ENCODE data around the gene JRKL.

JRKL gene

DNA sequence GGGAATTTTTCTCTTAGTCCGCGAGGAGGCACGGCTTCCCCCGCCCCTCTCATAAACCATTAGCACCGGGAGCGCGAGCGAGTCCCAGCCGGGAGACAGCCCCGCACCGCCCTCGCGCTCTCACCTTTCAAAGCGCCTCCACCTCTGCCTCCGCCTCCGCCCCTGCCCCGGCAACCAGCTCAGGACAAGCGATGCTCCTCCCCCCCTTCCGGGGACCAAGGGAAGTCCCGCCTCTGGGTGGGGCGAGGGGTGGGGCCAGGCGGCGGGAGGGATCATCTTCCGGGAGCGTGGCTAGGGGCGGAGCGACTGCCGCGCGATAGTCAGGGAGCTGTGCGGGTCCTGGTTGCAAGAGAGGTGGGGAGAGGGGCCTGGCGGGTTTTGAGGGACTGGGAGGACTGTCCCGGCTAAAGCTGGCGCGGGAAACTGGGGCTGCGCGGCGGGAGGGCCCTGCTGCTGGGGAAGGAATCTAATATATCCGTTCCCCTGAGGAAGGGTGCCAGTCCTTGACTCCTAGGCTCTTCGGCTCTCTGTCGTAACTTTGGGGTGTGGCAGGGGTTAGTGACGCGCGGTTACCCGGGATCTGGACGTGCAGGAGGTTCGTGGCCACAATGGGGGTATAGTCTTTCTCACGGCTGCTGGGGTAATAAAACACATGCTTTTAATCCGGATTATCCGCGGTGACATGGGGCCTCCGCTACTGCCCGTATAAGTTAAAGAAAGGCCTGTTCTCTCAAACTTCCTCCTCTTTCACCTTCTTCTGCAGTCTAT lies at the start of gene JRKL, which contains the start of gene CCDC82:
Gene JRKL (plus strand): TSS at position 294 of the 768 bp plus-strand sequence. CDS start 637 bp downstream, outside the sequence.
Gene CCDC82 (minus strand): TSS at position 193 of the 768 bp plus-strand sequence. CDS start 5,165 bp downstream, outside the sequence.
- peak; percentile 100 for DNase-seq

DNA sequence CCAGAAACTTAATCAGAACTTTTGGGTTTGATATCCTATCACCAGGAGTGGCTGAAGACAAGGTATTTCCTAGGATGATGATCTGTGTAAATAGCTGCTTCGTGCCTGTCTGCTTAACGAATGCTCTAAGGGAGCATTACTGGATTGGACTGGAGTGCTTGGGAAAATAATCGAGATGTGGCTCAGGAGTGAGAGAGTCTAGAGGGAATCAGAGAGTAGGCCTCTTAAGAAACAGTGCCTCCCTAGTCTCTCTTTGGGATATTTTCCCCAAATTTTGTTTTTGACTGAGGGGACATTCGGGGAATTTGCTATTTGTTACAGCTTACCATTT lies 49.3 kb upstream of the JRKL start:
- no peak for DNase-seq

DNA sequence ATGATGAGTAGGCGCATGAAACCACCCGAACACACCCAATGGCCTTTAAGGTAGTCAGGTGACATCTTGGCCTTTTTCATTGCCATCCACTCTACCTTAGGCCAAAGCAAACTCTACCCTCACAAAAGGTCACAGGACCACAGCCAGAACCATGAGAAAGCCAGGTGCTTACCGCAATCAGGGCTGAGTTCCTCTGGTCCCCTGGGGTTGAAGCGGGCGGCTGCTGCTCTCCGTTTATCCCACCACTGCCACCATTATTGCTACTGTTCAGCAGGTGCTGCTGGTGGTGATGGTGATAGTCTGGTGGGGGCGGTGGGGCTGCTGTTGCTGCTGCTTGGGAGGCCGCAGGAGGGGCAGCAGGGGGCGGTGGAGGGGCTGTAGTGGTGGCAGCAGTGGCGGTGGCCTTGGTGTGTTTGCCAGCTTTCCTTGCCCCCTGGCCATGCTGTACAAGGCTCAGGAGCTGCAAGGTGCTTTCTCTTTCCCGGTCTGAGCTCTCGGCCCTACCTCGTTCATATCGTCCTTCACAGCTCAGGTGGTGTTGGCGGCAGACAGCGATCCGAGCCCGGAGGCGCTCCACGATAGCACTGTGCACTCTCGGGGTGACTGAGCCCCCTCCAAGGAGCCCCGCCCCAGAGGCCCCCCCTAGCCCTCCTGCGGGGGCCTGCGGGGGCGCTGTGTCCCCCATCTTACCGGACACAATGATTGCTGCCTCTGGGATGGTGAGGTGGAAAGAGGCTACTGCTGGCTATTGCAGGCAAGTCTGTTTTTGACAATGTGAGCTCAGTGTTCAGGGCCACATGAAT lies 48.4 kb upstream of the JRKL start:
- DNase-seq = peak; percentile 83

DNA sequence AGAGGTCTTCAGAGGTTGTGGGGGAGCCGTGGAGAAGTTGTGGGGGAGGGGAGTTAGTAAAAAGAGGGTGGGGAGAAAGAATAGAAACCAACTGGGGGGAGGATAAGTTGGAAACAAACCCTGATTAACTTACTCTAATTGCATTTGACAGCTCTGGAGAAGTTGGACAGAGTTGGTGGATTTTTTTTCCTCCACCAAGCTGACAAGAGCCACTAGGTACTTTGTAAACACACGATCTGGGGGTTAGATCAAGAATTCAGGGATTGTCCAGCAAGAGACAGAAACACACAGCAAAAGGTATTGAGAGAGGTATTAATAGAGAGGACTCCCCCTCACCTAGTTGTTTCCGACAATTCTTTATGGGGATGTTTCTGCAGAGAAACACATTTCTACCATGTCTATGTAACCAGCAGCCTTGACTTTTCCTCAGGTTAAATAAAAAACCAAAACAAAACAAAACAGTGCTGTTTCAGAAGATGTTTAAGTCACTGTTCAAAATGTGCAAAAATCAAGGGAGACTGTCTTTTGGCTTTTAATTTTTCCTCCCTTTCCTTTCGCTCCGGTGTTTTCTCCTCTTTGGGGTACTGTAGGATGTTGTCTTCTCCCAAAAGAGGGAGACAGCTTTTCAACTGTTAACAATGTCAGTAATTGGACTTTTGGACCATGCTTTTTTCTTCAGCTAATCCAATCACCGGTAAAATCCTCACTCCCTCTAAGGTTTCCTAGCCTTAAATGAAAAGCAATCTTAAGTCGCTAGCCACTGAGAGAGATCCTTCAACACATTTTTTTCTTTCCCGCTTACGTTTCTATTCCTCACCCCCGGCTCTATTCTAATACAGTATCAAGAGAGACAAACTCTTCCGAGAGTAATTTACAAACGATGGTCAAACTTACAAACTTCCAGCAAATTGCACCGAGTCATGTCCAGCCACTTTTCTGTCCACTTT lies 47.5 kb upstream of the JRKL start:
- DNase-seq = no peak

DNA sequence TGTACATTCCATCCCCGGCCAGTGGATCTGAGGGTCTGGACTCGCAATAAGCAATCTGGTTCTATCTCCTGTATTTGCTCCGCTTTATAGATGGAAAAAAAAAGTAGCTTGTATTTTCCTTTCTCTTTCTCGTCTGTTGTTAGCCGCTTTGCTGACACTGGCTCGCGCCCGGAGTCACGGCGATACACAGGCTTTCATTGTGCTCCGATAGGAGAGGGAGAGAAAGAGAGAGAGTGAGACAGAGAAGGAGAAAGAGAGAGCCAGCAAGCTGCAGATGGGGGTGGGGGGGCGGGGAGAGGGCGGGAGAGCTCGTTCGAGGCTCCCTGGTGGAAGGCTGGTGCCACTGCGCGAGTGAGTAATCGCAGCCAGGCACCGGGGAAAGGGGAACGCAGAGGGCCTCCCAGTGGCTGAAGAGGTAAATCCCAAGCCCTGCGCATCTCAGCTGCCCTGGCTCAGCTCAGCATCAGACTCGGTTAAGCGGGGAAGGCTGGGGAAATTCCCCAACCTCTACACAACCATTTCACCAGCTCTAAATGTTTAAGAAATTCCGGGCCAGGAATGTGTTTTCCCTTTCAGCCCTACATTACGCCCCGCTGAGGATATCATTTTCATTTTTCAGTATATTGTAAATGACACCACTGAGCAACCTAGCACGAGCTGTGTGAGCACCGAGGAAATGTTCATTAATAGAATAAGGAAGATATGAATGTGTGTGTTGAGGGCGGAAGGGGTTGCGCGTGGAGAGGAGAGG lies 46.7 kb upstream of the JRKL start, which contains the start of gene MAML2:
Gene MAML2 (minus strand): TSS at position 235 of the 751 bp plus-strand sequence. CDS start 1,300 bp downstream, outside the sequence.
- DNase-seq = peak; percentile 90

DNA sequence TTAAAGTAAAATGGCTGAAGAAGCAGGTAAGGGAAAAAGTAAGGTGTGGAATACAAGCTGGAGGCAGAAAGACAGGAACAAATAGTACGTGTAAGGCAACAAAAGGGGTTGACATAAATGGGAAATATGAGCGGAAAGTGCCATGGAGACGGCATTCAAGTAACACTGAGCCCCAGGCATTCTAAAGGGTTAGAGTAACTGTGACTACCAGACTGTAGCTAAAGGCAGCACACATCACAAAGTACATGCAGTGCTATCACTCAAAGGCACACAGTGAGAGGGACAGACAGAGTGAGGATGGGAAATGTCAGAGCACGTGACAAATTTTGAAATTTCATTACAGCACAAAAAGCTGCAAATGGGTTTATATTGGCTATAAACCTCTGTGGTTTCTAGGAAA lies 33.0 kb upstream of the JRKL start:
- no peak for DNase-seq

GRCh38 chr11:96357794-96358193 lies 32.0 kb upstream of the JRKL start:
- DNase-seq = no peak

DNA sequence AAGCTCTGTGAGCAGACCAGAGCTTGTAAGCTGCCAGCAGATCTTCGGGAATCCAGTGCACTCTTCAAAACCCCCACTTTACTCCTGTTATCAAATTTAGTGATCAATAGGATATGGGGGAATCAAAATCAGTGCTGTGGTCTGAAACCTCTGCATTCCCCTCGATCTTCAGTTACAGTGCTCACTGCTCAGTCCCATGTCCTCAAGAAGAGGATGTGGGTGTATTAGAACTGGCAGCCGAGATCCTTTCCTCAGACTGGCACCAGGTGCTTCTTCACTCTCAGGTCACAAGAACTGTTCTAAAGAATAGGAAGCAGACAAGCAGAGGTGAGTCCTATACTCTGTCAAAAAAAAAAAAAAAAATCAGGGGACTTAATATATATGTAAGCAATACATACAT lies 31.5 kb upstream of the JRKL start:
- no peak for DNase-seq

- no peak for DNase-seq
Observed at GRCh38 chr11:96361778-96362177, 28.0 kb upstream of the JRKL start.

DNA sequence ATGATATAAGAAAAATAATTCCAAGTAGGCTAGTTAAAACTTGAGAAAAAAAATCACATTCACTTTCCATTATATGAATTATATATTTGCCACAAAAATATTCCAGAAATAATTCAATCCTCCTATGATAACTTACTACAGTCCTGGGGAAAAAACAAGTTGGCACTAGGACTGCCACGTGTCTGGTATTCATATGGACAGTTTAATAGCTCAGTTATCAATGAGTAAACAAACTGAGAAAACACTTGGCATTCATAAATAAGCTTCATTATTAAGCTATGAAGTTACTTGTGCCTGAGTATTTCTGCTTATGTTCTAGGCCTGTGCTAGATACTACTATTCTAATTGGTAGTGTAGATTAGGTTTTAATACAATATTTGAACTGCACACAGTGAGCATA lies 24.3 kb upstream of the JRKL start:
- no peak for DNase-seq

- DNase-seq = no peak
Observed at GRCh38 chr11:96366024-96366423, 23.8 kb upstream of the JRKL start.

GRCh38 chr11:96367342-96367741 lies 22.5 kb upstream of the JRKL start:
- DNase-seq = no peak

DNA sequence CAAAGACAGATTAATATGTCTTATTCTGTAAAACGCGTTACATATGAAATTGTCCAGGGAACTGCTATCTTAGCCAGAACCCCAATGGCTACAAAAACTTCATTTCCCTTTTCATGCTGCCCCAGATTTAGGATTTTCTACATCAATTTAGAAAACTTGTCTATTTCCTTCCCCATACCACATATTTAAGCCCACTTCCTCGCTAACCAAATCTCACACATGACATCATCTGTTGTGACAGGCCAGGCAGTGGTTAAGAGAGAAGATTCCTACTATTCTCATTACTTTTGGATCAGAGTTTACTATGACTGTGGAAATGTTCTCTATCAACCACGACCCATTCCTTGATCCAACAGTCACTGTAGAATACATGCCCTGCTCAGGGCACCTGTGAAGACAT lies 16.0 kb upstream of the JRKL start:
- no peak for DNase-seq

GRCh38 chr11:96376796-96377195 lies 13.0 kb upstream of the JRKL start:
- no peak for DNase-seq

- DNase-seq = no peak
Observed at GRCh38 chr11:96384156-96384555, 5.7 kb upstream of the JRKL start.

DNA sequence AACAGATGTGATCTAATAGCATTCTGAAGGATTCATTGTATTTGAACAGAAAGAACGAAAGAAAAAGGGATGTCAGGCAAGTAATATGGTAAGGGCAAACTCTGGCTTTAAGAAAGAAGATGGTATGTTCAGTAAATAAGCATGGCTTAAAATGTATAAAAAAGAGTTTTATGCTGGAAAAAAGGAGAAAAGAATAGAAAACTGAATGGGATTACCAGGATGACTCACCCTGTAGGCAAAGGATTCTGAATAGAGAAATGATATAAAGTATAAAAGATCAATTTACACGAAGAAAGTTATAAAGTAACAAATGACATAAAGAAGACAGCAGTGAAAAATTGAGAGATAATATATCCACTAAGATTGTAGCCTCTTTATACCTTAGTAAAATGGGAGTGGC lies 4.6 kb upstream of the JRKL start:
- no peak for DNase-seq

GRCh38 chr11:96388891-96389719 lies 708 bp upstream of the JRKL start:
- DNase-seq = no peak

- no peak for DNase-seq
Observed at GRCh38 chr11:96390488-96390792, 627 bp downstream of the JRKL start.

- DNase-seq = no peak
Observed at GRCh38 chr11:96391698-96392307, 2.0 kb downstream of the JRKL start.

- DNase-seq = no peak
Observed at GRCh38 chr11:96393753-96394348, 4.0 kb downstream of the JRKL start.

DNA sequence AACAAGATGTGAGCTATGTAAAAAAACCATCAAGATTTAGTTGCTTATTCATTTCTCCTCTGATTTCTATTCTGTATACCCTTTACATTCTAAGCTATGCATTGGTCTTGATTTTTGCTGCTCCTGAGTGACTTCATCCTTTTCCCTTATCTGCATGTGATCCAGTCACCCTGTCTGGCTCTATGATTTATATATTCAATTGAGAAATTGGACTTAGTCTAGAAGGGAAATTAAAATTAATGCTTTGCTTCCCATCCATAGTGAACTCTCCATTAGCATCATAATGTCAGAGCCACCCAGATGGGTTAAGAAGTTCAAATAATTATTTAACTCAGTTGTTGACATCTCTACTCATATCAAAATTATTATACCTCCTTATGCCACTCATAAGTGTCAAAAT lies 5.0 kb downstream of the JRKL start:
- no peak for DNase-seq
